ENCODE data around the gene GARIN5A. TPM values are rescaled to one million over a fixed set of nuclear protein-coding genes. Genes with fewer than 3 reads are reported as not detected.

GARIN5A gene
- total RNA-seq, 1 experiment from 2014 or later, result 6.2 TPM

DNA sequence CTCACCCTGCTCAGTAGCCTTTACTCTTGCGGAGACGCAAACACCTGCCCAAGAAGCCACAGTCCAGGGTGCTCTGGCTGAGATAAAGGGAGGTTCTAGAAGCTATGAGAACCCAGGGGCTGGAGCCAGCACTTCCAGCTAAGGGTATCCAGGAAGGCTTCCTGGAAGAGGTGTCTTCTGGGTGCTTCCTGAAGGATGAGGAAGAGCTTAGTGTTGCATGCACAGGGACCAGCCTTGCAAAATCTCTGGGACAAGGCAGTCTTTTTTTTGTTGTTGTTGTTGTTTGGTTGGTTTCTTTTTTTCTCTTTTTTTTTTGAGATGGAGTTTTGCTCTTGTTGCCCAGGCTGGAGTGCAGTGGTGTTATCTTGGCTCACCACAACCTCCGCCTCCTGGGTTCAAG, 23.4 kb downstream of the GARIN5A start:
- ATAC-seq (no peak), DNase-seq (no peak)
- intact Hi-C loops (cut with micrococcal nuclease), result no loop called here
- ChIA-PET CTCF (no interaction called here), POLR2A (ENCODE audit: unreplicated experiment) (interaction anchor here (0.5 to 0.6 kb wide), 2 partner anchors 339 to 605 kb away, joined by 3 to 4 read pairs; no protein-coding TSS in a partner anchor)
- Histone ChIP-seq H3K79me2 (ENCODE audit: low read length) (no peaks in the 10 kb centered on the region), H2AFZ (ENCODE audit: low read length) (no peak overlapping the region), H3K9me3 (ENCODE audit: low read length) (no peaks in the 10 kb centered on the region), H3K4me1 (ENCODE audit: insufficient read depth, low read length) (no peaks in the 10 kb centered on the region), H3K4me3 (ENCODE audit: low read length) (no peak overlapping the region), H4K20me1 (ENCODE audit: low read length) (no peaks in the 10 kb centered on the region), H3K9me2 (replicated peaks; ENCODE audit: low read length) (no peaks in the 10 kb centered on the region), H3K4me2 (ENCODE audit: low read length) (no peak overlapping the region), H3K27me3 (ENCODE audit: low read length) (peaks cover 7% of the 10 kb centered on the region; the same call in 1 of the 2 replicates), H3K36me3 (ENCODE audit: low read depth, low read length) (no peaks in the 10 kb centered on the region), H3K27ac (ENCODE audit: low read length) (no peak overlapping the region), H3K9ac (ENCODE audit: low read length) (no peak overlapping the region), H3F3A (ENCODE audit: low read length, unreplicated experiment) (no peaks in the 10 kb centered on the region)
- BruUV-seq (replicated peaks), result no TSS peak
- no peak for TF ChIP-seq CTCF (conservative IDR thresholded peaks at IDR 0.05; ENCODE audit: low read depth, low read length)
- no peak for TF ChIP-seq EZH2 (IDR thresholded peaks at IDR 0.05; ENCODE audit: low read length, unreplicated experiment)
- no peak for TF ChIP-seq EZH2phosphoT487 (IDR thresholded peaks at IDR 0.05; ENCODE audit: borderline replicate concordance, low read length)

GRCh38 chr19:50451223-50451534, 25.5 kb downstream of the GARIN5A start:
- Histone ChIP-seq H3K9me2 (replicated peaks; ENCODE audit: low read length) (no peaks in the 10 kb centered on the region), H3K36me3 (ENCODE audit: low read depth, low read length) (no peaks in the 10 kb centered on the region), H3K9me3 (ENCODE audit: low read length) (no peaks in the 10 kb centered on the region), H3K4me1 (ENCODE audit: insufficient read depth, low read length) (no peaks in the 10 kb centered on the region), H4K20me1 (ENCODE audit: low read length) (no peaks in the 10 kb centered on the region), H3F3A (ENCODE audit: low read length, unreplicated experiment) (no peaks in the 10 kb centered on the region), H2AFZ (ENCODE audit: low read length) (no peak overlapping the region), H3K27ac (ENCODE audit: low read length) (no peak overlapping the region), H3K27me3 (ENCODE audit: low read length) (no peaks in the 10 kb centered on the region), H3K9ac (ENCODE audit: low read length) (no peak overlapping the region), H3K4me2 (ENCODE audit: low read length) (no peak overlapping the region), H3K4me3 (ENCODE audit: low read length) (no peak overlapping the region), H3K79me2 (ENCODE audit: low read length) (no peaks in the 10 kb centered on the region)
- ChIA-PET CTCF (no interaction called here), POLR2A (ENCODE audit: unreplicated experiment) (no interaction called here)
- ATAC-seq (no peak), DNase-seq (no peak)
- TF ChIP-seq CTCF (conservative IDR thresholded peaks at IDR 0.05; ENCODE audit: low read depth, low read length) (no peak), EZH2 (IDR thresholded peaks at IDR 0.05; ENCODE audit: low read length, unreplicated experiment) (no peak)
- intact Hi-C loops (cut with micrococcal nuclease), result no loop called here
- BruUV-seq (replicated peaks), result no TSS peak

DNA sequence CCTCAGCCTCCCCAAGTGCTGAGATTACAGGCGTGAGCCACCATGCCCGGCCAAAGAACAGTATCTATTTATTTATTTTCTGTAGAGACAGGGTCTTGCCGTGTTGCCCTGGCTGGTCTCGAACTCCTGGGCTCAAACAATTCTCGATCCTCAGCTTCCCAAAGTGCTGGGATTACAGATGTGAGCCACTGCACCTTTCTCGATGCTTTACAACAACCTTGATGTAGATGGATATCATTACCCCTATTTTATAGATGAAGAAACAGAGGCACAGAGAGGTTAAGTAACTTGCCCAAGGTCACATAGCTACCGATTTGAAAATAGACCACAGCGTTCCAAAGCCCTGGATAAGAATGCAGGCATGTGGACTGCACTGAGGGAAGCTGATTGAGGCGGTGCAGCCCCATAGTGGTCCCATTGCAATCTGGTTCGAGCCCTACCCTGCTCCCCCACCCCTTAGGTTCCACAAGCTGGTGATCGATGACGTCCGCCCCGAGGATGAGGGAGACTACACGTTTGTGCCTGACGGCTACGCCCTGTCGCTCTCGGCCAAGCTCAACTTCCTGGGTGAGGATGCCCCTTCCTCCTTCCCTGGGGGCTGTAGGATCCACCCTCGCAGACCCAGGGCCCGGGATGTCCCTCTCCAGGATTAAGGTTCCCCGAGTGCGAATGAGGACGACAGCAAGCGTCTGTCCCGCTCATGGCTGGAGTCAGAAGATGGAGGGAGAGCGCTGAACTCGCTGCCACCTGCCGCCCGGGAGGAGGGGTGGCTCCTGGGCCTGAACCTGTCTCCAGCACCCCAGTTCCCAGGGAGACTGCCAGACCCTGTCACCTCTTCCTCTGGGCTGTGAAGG, 26.1 kb downstream of the GARIN5A start:
- H3K4me2 ChIP-seq (ENCODE audit: low read length), result no peak overlapping the region
- H3K36me3 ChIP-seq (ENCODE audit: low read depth, low read length), result no peaks in the 10 kb centered on the region
- no peaks in the 10 kb centered on the region for H3K9me3 ChIP-seq (ENCODE audit: low read length)
- H3K9me2 ChIP-seq (replicated peaks; ENCODE audit: low read length), result no peaks in the 10 kb centered on the region
- no TSS peak for BruUV-seq (replicated peaks)
- H3K27me3 ChIP-seq (ENCODE audit: low read length), result no peaks in the 10 kb centered on the region
- H3K79me2 ChIP-seq (ENCODE audit: low read length), result no peaks in the 10 kb centered on the region
- ChIA-PET CTCF (no interaction called here), POLR2A (ENCODE audit: unreplicated experiment) (no interaction called here)
- H3F3A ChIP-seq (ENCODE audit: low read length, unreplicated experiment), result no peaks in the 10 kb centered on the region
- intact Hi-C loops (cut with micrococcal nuclease), result no loop called here
- no peaks in the 10 kb centered on the region for H4K20me1 ChIP-seq (ENCODE audit: low read length)
- H2AFZ ChIP-seq (ENCODE audit: low read length), result no peak overlapping the region
- H3K27ac ChIP-seq (ENCODE audit: low read length), result no peak overlapping the region
- DNase-seq (no peak), ATAC-seq (no peak)
- no peak overlapping the region for H3K4me3 ChIP-seq (ENCODE audit: low read length)
- no peaks in the 10 kb centered on the region for H3K4me1 ChIP-seq (ENCODE audit: insufficient read depth, low read length)
- TF ChIP-seq EZH2 (IDR thresholded peaks at IDR 0.05; ENCODE audit: low read length, unreplicated experiment) (no peak), CTCF (conservative IDR thresholded peaks at IDR 0.05; ENCODE audit: low read depth, low read length) (no peak), EZH2phosphoT487 (IDR thresholded peaks at IDR 0.05; ENCODE audit: borderline replicate concordance, low read length) (no peak)
- no peak overlapping the region for H3K9ac ChIP-seq (ENCODE audit: low read length)
